ENCODE measurements around the gene ZNF329.

Gene ZNF329

DNA sequence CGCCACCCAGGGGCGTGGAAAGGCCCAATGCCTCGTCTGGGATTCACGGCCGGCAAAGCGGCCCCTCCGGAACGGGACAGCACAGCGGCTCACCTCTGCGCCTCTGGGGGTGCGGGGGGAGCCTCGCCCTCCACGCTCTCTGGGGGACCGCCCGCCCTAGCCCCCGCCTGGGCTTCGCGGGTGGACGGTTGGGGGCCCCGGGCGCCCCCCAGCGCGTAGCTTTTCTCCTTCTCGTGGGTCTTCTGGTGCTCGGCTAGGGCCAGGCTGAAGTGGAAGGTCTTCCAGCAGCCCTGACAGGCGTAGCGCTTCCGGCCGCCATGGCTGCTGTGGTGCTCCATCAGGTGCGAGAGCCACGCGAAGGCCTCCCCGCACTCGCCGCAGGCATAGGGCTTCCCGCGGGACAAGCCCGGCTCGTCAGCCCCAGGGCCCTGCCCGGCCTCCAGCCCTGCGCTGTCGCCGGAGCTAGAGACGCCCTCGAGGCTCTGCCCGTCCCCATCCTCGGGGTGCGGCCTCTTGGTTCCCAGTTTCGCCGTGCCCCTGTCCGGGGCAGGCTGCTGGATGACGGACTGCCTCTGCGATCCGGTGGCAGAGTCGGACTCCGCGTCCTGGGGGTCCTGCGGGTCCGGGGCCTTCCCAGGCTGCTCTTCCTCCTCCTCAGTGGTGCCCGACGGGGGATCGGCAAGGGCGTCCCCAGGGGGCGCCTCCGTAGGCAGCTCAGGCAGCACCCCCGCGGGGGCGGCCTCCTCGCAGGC is 65.8 kb downstream of the ZNF329 start:
- no peak for TF ChIP-seq MYC (IDR thresholded peaks at IDR 0.05; ENCODE audit: low read depth, low read length)
- no peak for TF ChIP-seq POLR2A (IDR thresholded peaks at IDR 0.05; ENCODE audit: extremely low read depth, insufficient read length)
- TF ChIP-seq CTCF (IDR thresholded peaks at IDR 0.05; ENCODE audit: low read depth, low read length): no peak
- TF ChIP-seq, protein P1, sequence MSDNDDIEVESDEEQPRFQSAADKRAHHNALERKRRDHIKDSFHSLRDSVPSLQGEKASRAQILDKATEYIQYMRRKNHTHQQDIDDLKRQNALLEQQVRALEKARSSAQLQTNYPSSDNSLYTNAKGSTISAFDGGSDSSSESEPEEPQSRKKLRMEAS (IDR thresholded peaks at IDR 0.05; ENCODE audit: low read depth, low read length): no peak
- H3K4me3 ChIP-seq (ENCODE audit: low read depth, low read length): no peak overlapping the region
- DNase-seq (ENCODE audit: low read depth): no peak

DNA sequence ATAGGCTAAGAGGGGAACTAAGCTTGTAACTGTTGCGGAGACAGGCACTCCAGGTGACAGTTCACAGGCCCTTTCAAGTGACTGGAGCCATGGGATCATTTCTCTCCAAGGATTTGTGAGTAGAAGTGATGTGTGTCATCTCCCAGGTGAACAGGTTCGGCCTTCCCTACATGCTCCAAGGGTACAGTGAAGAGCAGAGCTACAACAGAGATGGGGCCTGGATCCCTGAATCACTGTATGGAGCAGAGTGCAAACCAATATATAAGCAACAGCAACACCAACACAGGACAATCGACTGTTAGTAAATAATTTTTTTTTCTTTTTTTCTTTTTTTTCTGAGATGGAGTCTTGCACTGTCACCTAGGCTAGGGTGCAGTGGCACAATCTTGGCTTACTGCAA is 67.6 kb downstream of the ZNF329 start:
- DNase-seq (ENCODE audit: low read depth): no peak
- no peak overlapping the region for H3K4me3 ChIP-seq (ENCODE audit: low read depth, low read length)
- TF ChIP-seq, protein P1 (IDR thresholded peaks at IDR 0.05; ENCODE audit: low read depth, low read length): no peak
- TF ChIP-seq CTCF (IDR thresholded peaks at IDR 0.05; ENCODE audit: low read depth, low read length): no peak
- TF ChIP-seq MYC (IDR thresholded peaks at IDR 0.05; ENCODE audit: low read depth, low read length): no peak
- TF ChIP-seq POLR2A (IDR thresholded peaks at IDR 0.05; ENCODE audit: extremely low read depth, insufficient read length): no peak

GRCh38 chr19:58079792-58080191 is 70.8 kb downstream of the ZNF329 start:
- TF ChIP-seq POLR2A (IDR thresholded peaks at IDR 0.05; ENCODE audit: extremely low read depth, insufficient read length) (no peak), MYC (IDR thresholded peaks at IDR 0.05; ENCODE audit: low read depth, low read length) (no peak), CTCF (IDR thresholded peaks at IDR 0.05; ENCODE audit: low read depth, low read length) (no peak)
- TF ChIP-seq, protein P1 (IDR thresholded peaks at IDR 0.05; ENCODE audit: low read depth, low read length): no peak
- no peak overlapping the region for H3K4me3 ChIP-seq (ENCODE audit: low read depth, low read length)
- DNase-seq (ENCODE audit: low read depth): no peak
